B cell (primary cell): ENCODE results near the gene PPP2R5C. TPM values are rescaled to one million over a fixed set of nuclear protein-coding genes. Genes with fewer than 3 reads are reported as not detected.

Experiments
- ATAC-seq: fragments of 200-7000 bp; cut with Tn5 transposase; one replicate; pipeline ENCODE4 v1.10.0; 2021; ENCODE audit warnings: low read depth, mild to moderate bottlenecking, moderate number of reproducible peaks, moderate library complexity
- CTCF ChIA-PET: fragments of 350-600 bp; sonication (Branson Sonifier 250); formaldehyde crosslinking; loops from one replicate; lab custom pipeline; 2021; ENCODE audit warnings: antibody characterized with exemption, inconsistent platforms; lab: Charles Lee
- POLR2A ChIA-PET: fragments of 350-600 bp; sonication (Branson Sonifier 250); formaldehyde crosslinking; loops from one replicate; lab custom pipeline; 2021; ENCODE audit warnings: antibody characterized with exemption; lab: Charles Lee
- DNase-seq: peaks from one replicate; pipeline ENCODE4 v3.0.0; 2013
- H2AFZ ChIP-seq: 2 replicates; pipeline ENCODE4 v1.6.1; 2012; ENCODE audit warnings: mild to moderate bottlenecking, low read depth, low read length; ENCODE audit not compliant: insufficient read depth, poor library complexity, severe bottlenecking
- H3K27ac ChIP-seq, 2 donors: 1 replicate in 1 of 2; 2 replicates in 1 of 2; pipeline ENCODE4 v1.5.1; 2012 to 2013; ENCODE audit warnings: low read length in 2 of 2, mild to moderate bottlenecking in 2 of 2, moderate library complexity in 1 of 2
- H3K27me3 ChIP-seq, 4 experiments: fragments of 200-600 bp in 1 of 4; sonication (generic) in 1 of 4; replicated peaks in 1 of 4; 1 replicate in 2 of 4; 2 replicates in 2 of 4; pipeline versions ENCODE4 v1.6.1 to v1.7.0; 2013 to 2016; ENCODE audit warnings: low read length in 3 of 4, mild to moderate bottlenecking in 2 of 4, mixed read lengths in 1 of 4, moderate library complexity in 1 of 4; ENCODE audit not compliant: insufficient read depth in 4 of 4, control insufficient read depth in 3 of 4; ENCODE audit errors: control extremely low read depth in 1 of 4
- H3K36me3 ChIP-seq, 2 experiments: replicated peaks in 1 of 2; 1 replicate in 1 of 2; 2 replicates in 1 of 2; pipeline versions ENCODE4 v1.6.1 to v1.7.1; 2013; ENCODE audit warnings: low read length in 1 of 2; ENCODE audit not compliant: insufficient read depth in 2 of 2, control insufficient read depth in 1 of 2; ENCODE audit errors: control extremely low read depth in 1 of 2, extremely low read depth in 1 of 2
- H3K4me1 ChIP-seq, 2 donors: fragments of 200-600 bp in 1 of 2; sonication (generic) in 1 of 2; 1 replicate in 1 of 2; 2 replicates in 1 of 2; pipeline versions ENCODE4 v1.5.1 to v1.6.1; 2013 to 2017; ENCODE audit warnings: low read length in 2 of 2; ENCODE audit not compliant: control insufficient read depth in 2 of 2, insufficient read depth in 2 of 2
- H3K4me2 ChIP-seq: replicated peaks from 2 replicates; pipeline ENCODE3; 2012; ENCODE audit warnings: mild to moderate bottlenecking, low read depth, low read length; ENCODE audit not compliant: poor library complexity, severe bottlenecking
- H3K4me3 ChIP-seq, 5 experiments: fragments of 200-600 bp in 1 of 5; sonication (generic) in 1 of 5; 1 replicate in 3 of 5; 2 replicates in 2 of 5; pipeline versions ENCODE4 v1.5.1 to v1.7.0; 2011 to 2016; ENCODE audit warnings: low read length in 4 of 5, mild to moderate bottlenecking in 4 of 5, low read depth in 2 of 5, control low read depth in 1 of 5, moderate library complexity in 1 of 5; ENCODE audit not compliant: insufficient read depth in 1 of 5; ENCODE audit errors: control extremely low read depth in 1 of 5, extremely low read depth in 1 of 5
- H3K79me2 ChIP-seq: fragments of 200-600 bp; sonication (generic); one replicate; pipeline ENCODE4 v1.6.0; 2016; ENCODE audit warnings: low read length; ENCODE audit not compliant: control insufficient read depth, insufficient read depth
- H3K9ac ChIP-seq: fragments of 200-600 bp; sonication (generic); 2 replicates; pipeline ENCODE4 v1.6.1; 2017; ENCODE audit warnings: mild to moderate bottlenecking, low read length, moderate library complexity
- H3K9me3 ChIP-seq, 3 donors: one replicate each; pipeline versions ENCODE4 v1.6.1 to v1.7.1; 2013; ENCODE audit warnings: low read length in 2 of 3; ENCODE audit not compliant: control insufficient read depth in 2 of 3, insufficient read depth in 1 of 3; ENCODE audit errors: control extremely low read depth in 1 of 3
- H4K20me1 ChIP-seq: 2 replicates; pipeline ENCODE4 v1.6.0; 2012; ENCODE audit warnings: mild to moderate bottlenecking, low read length; ENCODE audit not compliant: insufficient read depth, control insufficient read depth, poor library complexity, severe bottlenecking
- H3K27ac Mint-ChIP-seq: one replicate; pipeline ENCODE4 v1.8.0; 2021; ENCODE audit warnings: mixed read lengths
- H3K27me3 Mint-ChIP-seq: one replicate; pipeline ENCODE4 v1.8.0; 2021; ENCODE audit warnings: mixed read lengths
- H3K4me1 Mint-ChIP-seq: one replicate; pipeline ENCODE4 v1.8.0; 2021; ENCODE audit warnings: mixed read lengths
- H3K4me3 Mint-ChIP-seq: one replicate; pipeline ENCODE4 v1.8.0; 2021; ENCODE audit warnings: mixed read lengths
- H3K9me3 Mint-ChIP-seq: one replicate; pipeline ENCODE4 v1.8.0; 2022; ENCODE audit warnings: mixed read lengths; ENCODE audit not compliant: insufficient read depth
- EZH2 ChIP-seq: IDR thresholded peaks from 2 replicates; pipeline ENCODE4 v1.6.1; 2012; ENCODE audit warnings: borderline replicate concordance, low read depth, mild to moderate bottlenecking, moderate library complexity, low read length; ENCODE audit not compliant: insufficient read depth, poor library complexity, severe bottlenecking
- WGBS: methylation state at CpG from one replicate; pipeline ENCODE4 v1.1.5; 2013; ENCODE audit warnings: missing lambda C conversion rate; ENCODE audit not compliant: insufficient coverage; 5-methylcytosine and 5-hydroxymethylcytosine counted together
- intact Hi-C: fragments of 100-400 bp; cut with micrococcal nuclease; formaldehyde crosslinking; loops from one replicate; pipeline ENCODE4 v1.10.0; 2022
- polyA plus RNA-seq: library from polyadenylated mRNA; depleted of rRNA; stranded (reverse); fragments of >200 nt; gene quantifications from 2 replicates; pipeline ENCODE4 v1.2.3, GENCODE V29; 2012
- total RNA-seq, 2 donors: library from RNA; stranded (reverse); fragments of 120-200 nt in 1 of 2; gene quantifications; 1 replicate in 1 of 2; 2 replicates in 1 of 2; pipeline versions ENCODE4 v1.2.3 to v1.2.4, GENCODE V29; 2013 to 2022
- TF ChIP-seq, protein P1 (sequence below): fragments of 200-600 bp; IDR thresholded peaks from one replicate; pipeline ENCODE4 v1.8.0; 2022; ENCODE audit warnings: antibody characterized with exemption, mild to moderate bottlenecking

The PPP2R5C gene
- total and polyA plus RNA-seq, 2 donors (not counting 1 experiment from before 2014, with no cell fraction given), result 91.7 to 330 TPM

DNA sequence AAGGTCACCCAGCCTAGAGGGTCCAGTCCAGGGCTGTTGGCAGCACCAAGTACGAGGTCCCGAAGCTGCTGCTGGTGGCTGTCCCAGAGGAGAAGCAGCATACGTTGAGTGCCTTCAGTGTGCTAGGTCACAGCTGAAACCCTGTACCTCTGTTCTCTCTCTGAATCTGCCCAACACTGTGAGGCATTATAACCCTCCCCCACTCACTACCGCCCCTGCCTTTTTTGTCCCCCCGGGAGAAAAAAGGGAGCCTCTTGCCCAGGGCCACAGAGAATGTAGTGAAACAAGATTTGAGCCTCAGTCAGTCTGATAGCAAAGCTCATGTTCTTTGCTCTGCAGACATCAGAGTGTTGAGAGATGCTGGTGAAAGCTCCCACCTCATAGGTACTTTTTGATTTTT is 53.4 kb downstream of the PPP2R5C start:
- Histone ChIP-seq H3K79me2 (peaks cover 95% of the 10 kb centered on the region), H3K36me3 (peaks cover 0 to 48% of the 10 kb centered on the region in 2 experiments), H3K4me3 (no peak overlapping the region), H3K9me3 (peaks cover 0 to 3% (median 0%) of the 10 kb centered on the region in 3 donors), H3K4me1 (peaks cover 66 to 70% of the 10 kb centered on the region in 2 donors), H4K20me1 (peaks cover 15% of the 10 kb centered on the region), H3K27me3 (no peaks in the 10 kb centered on the region), H3K27ac (peak overlapping the region in 1 of 2 donors; percentile 63), H2AFZ (no peak overlapping the region), H3K4me2 (no peak overlapping the region), H3K9ac (no peak overlapping the region)
- 78% methylated on average over 4 of the region's 5 CpGs for WGBS
- peaks cover 77% of the 10 kb centered on the region for H3K4me1 Mint-ChIP-seq
- no peak for DNase-seq
- H3K4me3 Mint-ChIP-seq, result peak overlapping the region; percentile 10
- H3K27me3 Mint-ChIP-seq, result no peaks in the 10 kb centered on the region
- peak overlapping the region; percentile 79 for H3K27ac Mint-ChIP-seq
- no peak for ATAC-seq
- ChIA-PET CTCF (interaction anchor here (1.2 to 6.4 kb wide), 4 partner anchors 9 to 45 kb away, joined by 3 to 53 read pairs (median 11); no protein-coding TSS in a partner anchor), POLR2A (interaction anchor here (8.5 kb wide), 1 partner anchor 10 kb away, joined by 90 read pairs; no protein-coding TSS in a partner anchor)
- intact Hi-C loops, result no loop called here
- TF ChIP-seq EZH2, result no peak
- TF ChIP-seq, protein P1, sequence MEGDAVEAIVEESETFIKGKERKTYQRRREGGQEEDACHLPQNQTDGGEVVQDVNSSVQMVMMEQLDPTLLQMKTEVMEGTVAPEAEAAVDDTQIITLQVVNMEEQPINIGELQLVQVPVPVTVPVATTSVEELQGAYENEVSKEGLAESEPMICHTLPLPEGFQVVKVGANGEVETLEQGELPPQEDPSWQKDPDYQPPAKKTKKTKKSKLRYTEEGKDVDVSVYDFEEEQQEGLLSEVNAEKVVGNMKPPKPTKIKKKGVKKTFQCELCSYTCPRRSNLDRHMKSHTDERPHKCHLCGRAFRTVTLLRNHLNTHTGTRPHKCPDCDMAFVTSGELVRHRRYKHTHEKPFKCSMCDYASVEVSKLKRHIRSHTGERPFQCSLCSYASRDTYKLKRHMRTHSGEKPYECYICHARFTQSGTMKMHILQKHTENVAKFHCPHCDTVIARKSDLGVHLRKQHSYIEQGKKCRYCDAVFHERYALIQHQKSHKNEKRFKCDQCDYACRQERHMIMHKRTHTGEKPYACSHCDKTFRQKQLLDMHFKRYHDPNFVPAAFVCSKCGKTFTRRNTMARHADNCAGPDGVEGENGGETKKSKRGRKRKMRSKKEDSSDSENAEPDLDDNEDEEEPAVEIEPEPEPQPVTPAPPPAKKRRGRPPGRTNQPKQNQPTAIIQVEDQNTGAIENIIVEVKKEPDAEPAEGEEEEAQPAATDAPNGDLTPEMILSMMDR, result no peak
- no peaks in the 10 kb centered on the region for H3K9me3 Mint-ChIP-seq

DNA sequence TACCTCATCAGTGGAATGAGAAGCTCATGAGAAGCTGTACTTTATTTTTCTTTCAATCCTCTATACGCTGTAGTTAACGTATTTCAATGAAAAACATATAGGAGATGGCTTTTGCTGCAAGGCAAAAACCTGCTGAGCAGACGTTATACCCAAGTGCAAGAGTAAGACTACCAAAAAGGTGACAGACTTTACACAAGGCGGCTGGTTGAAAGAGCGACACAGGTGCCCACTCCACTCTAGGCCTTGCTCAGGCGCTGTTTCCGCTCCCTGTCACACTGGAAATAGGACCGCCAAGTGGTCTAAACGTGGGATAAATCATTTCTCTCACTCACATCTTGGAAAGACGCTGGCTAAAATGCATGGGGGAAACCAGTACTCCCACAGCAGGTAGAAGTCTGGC is 54.5 kb downstream of the PPP2R5C start:
- no peaks in the 10 kb centered on the region for H3K9me3 Mint-ChIP-seq
- H3K27ac Mint-ChIP-seq, result peak overlapping the region; percentile 8
- Histone ChIP-seq H3K4me2 (no peak overlapping the region), H3K9me3 (peaks cover 0 to 3% (median 0%) of the 10 kb centered on the region in 3 donors), H2AFZ (no peak overlapping the region), H3K27me3 (no peaks in the 10 kb centered on the region), H3K79me2 (peaks cover 98% of the 10 kb centered on the region), H3K9ac (no peak overlapping the region), H3K4me3 (no peak overlapping the region), H3K27ac (no peak overlapping the region), H3K36me3 (peaks cover 0 to 48% of the 10 kb centered on the region in 2 experiments), H4K20me1 (peaks cover 15% of the 10 kb centered on the region), H3K4me1 (peaks cover 68 to 78% of the 10 kb centered on the region in 2 donors)
- peaks cover 78% of the 10 kb centered on the region for H3K4me1 Mint-ChIP-seq
- no peaks in the 10 kb centered on the region for H3K27me3 Mint-ChIP-seq
- ChIA-PET CTCF (interaction anchor here (1.2 to 3.5 kb wide), 2 partner anchors 8 to 46 kb away, joined by 4 to 18 read pairs; no protein-coding TSS in a partner anchor), POLR2A (interaction anchor here (8.5 kb wide), 1 partner anchor 9 kb away, joined by 90 read pairs; no protein-coding TSS in a partner anchor)
- ATAC-seq (no peak), DNase-seq (no peak)
- 88% methylated on average over 8 of the region's 10 CpGs for WGBS
- no peak overlapping the region for H3K4me3 Mint-ChIP-seq
- intact Hi-C loops, result no loop called here
- no peak for TF ChIP-seq EZH2
- TF ChIP-seq, protein P1, result no peak
